Effector CD8-positive, alpha-beta T cell (primary cell): ENCODE measurements around the gene RHBDD2.
A peak's percentile ranks its signal among the peaks of the same experiment; 100 is the strongest.
"Not testable (repeated sequence)": the region's sequence is repeated elsewhere in the genome, so short reads cannot be mapped to it uniquely, and the experiment has no call there.

ENCODE experiments used
- DNase-seq: peaks from one replicate; lab custom pipeline; 2025; lab: John Stamatoyannopoulos, UW

RHBDD2 gene

DNA sequence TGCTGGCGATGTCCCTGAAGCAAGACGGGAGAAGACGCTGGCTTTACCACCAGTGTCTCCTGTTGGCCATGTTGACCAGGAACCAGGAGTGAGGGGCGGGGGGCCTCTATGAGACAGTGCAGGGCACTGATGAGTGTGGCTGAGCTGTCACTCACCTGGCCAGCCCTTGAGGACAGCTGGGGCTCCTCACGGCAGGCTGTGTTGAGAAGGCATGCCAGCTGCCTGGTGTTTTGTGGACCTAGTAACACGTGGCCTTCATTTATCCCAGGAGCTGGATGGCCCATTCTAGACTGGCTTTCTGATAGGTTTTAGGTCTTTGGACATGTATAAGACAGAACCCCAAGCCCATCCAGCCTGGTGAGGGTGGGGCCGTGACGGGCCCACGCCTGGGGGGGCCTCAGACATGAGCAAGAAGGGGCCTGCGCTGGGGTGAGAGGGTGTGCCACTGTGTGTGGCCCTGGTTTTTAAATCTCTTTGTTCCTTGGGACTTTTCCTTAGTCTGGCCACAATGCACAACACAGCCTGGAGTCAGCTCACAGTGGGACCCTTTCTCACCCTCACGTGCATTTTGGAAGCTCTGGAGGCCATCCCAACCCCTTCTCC lies 10.5 kb downstream of the RHBDD2 start:
- no peak for DNase-seq

DNA sequence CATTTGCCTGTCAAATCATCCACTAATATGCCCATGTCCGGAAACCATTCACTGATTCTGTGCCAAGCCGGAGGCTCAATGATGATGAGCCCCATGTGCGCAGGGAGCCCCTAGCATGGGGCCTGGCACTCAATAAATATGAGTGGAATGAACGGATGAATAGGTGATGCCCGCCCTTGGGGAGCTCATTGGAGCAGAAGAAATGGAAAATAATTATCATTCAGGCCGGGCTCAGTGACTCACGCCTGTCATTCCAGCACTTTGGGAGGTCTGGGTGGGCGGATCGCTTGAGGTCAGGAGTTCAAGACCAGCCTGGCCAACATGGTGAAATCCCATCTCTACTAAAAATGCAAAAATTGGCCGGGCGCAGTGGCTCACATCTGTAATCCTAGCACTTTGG lies 11.0 kb downstream of the RHBDD2 start:
- DNase-seq = no peak

DNA sequence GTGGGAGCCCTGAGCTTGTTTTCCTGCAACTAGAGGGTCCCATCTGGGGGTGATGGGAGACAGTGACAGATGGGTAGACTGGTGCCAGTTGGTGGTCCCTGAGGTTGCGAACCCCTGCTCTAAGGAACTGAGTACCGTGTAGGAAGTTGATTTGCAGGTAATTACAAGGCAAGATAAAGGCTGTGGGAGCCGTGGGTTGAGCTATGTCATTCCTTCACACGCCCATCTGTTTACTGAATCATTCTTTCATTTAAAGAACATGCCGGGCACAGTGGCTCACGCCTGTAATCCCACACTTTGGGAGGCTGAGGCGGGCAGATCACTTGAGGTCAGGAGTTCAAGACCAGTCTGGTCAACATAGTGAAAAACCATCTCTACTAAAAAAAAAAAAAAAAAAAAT lies 12.4 kb downstream of the RHBDD2 start:
- not testable (repeated sequence) for DNase-seq

DNA sequence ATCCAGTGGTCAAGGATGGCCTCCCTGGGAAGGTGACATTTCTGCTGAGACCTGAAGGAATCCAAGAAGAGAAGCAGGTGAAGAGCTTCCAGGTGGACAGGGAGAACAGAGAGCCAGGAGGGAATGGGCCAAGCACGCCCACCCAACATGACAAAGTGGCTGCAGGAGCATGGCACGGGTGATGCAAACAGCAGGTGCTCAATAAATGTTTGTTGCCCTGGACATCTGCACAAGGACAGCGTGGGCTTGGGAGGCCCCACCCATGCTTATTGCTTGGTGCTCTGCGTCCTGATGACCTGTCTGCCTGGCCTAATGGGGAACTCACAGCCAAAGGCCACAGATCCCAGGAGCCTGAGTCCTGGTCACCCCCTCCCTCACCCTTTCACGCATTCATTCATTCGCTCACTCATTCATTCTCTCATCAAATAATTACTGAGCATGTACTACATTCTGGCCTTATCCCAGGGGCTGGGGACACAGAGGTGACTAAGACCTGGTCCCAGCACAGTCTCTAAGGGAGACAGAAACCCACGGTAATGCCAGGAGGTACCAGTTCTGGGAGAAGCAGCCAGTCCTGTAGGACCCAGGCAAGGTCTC lies 13.1 kb downstream of the RHBDD2 start:
- DNase-seq = no peak

DNA sequence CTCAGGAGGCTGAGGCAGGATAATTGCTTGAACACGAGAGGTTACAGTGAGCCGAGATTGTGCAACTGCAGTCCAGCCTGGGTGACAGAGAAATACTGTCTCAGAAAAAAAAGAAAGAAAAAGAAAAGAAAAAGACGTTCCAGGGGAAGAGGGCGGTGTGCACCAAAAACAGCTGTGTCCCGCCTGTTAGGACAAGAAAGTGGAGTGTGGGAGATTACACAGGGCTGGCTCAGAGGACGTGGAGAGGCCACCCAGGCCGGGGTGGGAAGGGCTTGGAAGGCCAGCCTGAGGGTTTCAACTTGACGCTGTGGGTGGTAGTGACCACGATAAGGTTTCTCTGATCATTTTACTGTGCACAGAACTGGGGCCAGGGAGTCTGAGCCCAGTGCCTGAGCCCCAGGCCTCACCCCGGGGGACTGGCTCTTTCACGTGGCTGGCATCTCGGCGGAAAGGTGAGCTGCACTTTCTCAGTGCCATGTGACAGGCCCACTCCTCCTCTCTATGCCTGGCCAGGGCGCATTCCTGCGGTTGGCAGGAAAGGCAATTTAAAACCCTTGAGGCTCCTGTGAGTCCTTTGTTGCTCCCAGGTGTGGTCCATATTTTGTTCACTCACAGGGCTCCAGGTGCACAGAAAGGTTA lies 13.9 kb downstream of the RHBDD2 start:
- no peak for DNase-seq

DNA sequence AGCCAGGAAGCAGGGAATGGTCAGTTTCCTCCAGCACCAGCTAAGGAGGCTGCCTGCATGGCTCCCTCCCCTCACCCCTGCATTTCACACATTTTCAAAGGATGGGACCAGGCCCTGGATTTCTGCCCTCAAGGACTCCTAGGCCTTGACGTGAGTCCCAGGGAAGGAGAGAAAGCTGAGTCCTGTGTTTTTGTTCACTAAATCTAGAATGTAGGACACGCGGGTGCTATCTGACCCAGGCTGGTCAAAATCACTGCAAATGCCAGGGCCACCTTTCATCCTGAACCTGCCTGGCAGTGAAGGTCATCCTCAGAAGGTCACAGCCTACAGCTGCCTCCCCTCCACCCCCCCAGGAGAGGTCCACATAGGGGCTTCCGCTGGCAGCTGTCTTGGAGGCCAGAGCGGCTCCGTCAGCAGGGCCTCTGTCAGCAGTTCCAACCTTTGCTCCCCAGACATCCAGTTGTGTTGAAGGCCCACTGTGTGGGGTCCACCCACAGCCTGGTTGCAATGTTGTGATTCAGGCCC lies 18.0 kb downstream of the RHBDD2 start:
- DNase-seq = no peak

DNA sequence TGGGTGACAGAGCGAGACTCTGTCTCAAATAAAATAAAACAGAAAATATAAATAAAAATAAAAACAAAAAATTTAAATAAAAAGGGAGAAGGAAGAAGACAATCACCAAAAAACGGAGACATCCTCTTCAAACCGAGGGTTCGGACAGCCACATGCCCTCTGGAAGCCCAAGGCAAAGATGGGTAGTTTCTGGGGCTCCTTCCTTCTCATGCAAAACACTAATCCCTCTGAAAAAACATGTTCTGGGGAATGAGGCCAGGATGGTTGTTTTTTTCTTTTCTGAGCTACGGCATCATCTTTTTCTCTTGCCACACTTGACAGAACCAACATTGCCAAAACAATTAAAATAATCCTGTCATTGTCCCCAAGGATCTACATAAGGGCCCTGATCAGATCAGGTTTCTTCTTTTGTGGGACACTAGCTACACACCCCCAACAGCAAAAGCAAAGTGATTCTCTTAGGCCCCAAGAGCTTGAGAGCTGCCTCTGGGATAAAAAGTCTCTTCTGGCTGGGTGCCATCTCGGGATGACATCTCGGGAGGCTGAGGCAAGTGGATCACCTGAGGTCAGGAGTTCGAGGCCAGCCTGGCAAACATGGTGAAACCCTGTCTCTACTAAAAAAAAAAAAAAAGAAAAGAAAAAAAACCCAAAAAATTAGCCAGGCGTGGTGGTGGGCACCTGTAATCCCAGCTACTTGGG lies 21.9 kb downstream of the RHBDD2 start:
- no peak for DNase-seq

DNA sequence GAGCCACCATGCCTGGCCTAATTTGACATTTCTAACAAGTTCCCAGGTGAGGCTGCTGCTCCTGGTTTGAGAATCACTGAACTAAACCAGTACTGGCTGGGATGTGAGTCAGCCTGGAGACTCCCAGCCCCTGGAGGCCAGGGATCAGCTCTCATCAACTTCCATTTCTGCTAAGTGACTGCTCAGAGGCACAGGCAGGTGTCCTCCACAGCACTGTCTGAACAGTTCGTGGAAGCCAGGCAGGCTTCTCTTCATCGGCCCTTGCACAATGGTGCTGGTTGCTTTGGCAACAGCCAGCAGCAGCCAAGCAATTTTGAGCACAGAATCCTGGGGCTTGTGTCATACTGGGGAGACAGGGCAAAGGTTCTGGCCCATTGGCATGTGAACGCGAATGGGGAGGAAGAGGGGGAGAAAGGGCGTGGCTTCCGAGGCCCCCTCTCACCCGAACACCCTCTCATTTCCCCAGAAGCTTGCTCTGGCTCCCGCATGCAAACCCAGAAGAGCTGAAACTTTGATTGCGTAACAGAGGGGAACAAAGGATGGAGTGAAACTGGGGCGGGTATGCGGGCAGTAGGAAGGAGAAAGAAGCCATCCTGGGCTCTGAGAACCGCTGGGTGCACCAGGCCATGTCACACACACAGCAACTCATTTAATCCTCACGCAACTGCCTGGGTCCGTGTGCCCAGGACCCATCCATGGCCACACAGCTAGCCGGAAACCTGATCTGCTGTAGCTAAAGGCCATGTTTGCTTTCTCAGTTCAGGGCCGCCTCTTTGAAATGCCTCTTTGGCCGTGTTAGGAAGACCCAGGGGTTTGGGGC lies 27.2 kb downstream of the RHBDD2 start:
- no peak for DNase-seq

DNA sequence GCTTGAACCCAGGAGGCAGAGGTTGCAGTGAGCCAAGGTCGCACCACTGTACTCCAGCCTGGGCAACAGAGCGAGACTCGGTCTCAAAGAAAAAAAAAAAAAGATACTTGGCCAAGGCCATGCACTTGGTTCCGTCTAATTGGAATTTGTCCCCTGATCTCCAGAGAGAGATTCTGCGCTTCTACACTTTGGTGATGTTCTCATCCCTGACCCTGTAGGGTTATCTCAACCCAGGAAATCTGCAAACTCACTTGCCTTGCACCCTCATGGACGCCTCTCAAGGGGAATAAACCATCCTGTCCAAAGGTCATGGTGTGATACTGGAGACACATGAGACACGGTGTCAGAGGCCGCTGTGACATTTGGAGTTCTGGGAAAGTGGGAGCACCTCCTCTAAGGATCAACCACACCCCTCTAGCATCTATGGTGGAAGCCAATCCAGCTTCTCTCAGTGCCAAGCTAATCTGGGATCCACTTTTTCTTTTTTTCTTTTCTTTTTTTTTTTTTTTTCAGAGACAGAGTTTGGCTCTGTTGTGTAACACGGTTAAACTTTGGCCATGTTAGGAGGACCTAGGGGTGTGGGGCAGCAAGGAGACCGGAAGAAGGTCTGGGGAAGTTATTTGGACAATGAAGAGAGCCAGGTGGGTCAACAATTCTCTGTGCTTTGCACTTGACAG lies 28.3 kb downstream of the RHBDD2 start:
- DNase-seq = no peak

DNA sequence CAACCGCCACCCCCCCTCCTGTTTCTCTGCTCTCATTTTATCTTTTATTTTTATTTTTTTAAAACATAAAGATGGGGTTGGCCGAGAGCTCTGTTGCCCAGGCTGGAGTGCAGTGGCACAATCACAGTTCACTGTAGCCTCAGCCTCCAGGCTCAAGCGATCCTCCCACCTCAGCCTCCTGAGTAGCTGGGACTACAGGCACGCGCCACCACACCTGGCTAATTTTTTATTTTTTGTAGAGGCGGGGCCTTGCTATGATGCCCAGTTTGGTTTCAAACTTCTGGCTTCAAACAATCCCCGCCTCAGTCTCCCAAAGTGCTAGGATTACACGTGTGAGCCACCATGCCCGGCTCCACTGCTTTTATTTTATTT lies 28.8 kb downstream of the RHBDD2 start:
- not testable (repeated sequence) for DNase-seq

DNA sequence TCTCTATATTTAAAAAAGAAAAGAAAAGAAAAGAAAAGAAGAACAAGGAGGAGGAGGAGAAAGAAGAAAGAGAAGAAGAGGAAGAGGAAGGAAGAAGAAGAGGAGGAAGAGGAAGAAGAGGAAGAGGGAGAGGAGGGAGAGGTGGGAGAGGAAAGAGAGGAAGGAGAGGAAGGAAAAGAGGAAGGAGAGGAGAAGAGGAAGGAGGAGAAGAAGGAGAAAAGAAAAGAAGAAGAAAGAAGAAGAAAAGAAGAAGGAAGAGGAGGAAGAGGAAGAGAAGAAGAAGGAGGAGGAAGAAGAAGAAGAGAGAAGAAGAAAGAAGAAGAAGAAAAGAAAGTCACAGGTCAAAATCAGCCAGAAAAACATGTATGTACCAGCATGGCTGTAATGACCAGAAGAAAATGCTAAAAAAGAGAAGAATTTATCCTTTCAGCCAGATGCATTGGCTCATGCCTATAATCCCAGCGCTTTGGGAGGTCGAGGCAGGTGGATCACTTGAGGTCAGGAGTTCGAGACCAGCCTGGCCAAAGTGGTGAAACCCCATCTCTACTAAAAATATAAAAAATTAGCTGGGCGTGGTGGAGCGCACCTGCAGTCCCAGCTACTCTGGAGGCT lies 30.8 kb downstream of the RHBDD2 start:
- DNase-seq = no peak

DNA sequence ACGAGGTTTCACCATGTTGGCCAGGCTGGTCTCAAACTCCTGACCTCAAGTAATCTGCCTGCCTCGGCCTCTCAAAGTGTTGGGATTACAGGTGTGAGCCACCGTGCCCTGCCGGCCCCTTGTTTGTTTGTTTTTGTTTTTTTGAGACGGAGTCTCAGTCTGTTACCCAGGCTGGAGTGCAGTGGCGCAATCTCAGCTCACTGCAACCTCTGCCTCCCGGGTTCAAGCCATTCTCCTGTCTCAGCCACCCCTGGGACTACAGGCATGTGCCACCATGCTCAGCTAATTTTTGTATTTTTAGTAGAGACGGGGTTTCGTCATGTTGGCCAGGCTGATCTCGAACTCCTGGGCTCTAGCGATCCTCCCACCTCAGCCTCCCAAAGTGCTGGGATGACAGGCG lies 32.4 kb downstream of the RHBDD2 start:
- DNase-seq = not testable (repeated sequence)

DNA sequence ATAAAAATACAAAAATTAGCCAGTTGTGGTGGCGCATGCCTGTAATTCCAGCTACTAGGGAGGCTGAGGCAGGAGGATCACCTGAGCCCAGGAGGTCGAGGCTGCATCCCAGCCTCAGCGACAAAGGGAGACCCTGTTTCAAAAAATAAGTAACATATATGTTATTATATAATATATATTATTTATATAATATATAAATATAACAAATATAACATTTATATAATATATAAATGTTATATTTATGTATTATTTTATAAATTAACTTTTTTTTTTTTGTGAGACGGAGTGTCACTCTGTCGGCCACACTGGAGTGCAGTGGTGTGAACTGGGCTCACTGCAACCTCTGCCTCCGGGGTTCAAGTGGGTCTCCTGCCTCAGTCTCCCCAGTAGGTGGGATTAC lies 34.6 kb downstream of the RHBDD2 start:
- no peak for DNase-seq

DNA sequence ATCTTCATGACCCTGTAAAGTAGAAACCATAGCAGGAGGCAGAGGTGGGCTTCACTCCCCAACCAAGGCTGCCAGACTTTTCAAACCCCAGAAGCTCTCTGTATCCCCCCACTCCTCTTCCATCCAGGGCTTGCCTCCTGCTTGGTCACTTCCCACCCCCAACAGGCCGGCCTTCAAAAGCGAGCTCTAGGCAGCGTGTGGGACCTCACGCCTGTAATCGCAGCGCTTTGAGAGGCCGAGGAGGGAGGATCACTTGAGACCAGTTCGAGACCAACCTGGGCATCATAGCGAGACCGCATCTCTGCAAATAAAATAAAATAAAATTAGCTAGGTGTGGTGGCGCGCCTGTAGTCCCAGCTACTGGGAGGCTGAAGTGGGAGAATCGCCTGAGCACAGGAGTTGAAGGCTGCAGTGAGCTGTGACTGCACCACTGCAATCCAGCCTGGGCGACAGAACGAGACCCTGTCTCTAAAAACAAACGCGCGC lies 35.4 kb downstream of the RHBDD2 start:
- no peak for DNase-seq

DNA sequence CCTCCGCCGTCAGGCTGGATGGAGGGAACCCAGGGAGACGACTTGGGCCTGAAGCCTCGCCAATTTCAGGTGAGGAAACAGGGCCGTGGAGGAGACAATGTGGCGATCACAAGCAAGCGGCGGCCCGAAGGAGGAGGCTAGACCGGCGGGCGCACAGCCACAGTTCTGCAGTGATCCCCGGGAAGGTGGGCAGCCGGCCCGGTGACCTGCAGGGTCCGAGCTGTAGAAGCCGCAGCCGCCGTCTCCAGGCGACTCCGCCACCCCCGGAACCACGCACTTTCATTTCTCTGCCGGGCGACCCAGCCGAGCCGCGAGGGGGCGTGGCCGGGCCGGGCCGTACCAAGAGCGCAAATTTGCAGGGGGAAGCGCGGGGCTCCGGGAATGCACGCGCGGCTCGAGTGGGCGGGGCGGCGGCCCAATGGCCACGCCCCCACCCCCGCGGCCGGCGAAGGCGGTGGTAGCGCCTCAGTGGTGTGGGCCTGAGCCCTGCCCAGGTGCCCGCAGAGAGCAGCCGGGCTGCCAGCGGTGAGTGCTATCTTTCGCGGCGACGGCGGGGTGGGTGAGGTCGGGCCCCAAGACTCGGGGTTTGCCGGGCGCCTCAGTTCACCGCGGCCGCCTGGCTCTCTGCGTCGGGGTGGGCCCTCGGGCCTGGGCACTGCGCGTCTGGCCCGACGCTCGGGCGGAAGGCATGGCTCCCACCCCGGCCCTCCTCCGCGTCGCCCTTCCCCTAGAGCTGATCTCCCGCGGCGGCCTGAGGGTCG lies 36.0 kb downstream of the RHBDD2 start, which contains the start of gene POR:
TSS of gene POR (plus strand) at position 501 of the 761 bp plus-strand sequence. CDS start 38,847 bp downstream, outside the sequence.
- peak; percentile 95 for DNase-seq

DNA sequence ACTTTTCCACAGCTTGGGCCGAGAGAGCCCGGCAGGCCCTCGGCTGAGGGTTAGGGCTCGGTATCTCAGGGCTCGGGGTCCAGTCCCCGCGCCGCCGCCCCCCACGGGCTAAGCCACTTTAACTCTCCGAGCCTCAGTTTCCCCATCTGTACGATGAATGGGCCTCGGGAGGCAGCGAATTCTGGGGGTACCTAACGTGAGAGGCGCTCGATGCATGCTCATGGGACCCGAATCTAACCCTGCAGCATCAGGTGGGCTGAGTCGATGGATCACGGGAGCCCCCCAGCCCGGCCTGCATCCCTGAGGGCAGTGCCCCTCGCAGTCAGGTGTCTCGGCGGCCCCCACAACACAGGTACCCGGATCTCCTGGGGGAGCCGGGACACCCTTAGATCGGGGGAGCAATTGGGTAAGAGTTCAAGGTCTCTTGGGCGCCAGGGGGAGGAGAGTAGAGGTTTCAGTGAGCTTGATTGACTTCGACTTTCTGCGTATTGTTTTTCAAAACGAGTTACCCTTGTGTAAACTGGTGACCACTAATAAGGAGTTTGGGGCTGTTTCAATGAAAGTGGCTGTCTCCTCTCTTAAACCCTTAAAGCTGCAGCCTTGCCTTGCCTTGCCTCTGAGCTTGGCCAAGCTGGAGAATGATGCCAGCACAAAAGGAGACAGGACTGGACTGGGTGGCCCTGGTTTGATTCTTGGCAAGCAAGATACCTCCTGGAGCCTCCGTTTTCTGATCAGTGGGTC lies 36.8 kb downstream of the RHBDD2 start:
- peak; percentile 20 for DNase-seq

DNA sequence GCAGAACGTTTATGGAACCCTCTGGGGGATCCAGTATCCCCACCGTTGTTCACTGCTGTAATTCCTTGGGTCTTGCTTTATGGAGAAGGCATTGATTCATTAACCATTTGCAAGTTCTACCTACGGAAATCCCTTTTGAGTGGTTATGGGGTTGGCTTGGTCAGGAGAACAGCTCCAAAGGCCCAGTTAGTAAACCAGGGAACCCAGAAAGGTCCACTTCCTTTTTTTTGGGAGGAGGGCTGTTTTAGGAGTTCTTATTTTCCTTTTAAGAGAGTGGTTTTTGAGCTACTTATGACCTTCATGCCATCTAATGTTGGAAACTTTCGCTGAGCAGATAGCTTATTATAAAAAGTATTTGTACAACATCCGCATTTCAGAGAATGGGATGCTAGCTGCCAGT lies 37.4 kb downstream of the RHBDD2 start:
- no peak for DNase-seq

DNA sequence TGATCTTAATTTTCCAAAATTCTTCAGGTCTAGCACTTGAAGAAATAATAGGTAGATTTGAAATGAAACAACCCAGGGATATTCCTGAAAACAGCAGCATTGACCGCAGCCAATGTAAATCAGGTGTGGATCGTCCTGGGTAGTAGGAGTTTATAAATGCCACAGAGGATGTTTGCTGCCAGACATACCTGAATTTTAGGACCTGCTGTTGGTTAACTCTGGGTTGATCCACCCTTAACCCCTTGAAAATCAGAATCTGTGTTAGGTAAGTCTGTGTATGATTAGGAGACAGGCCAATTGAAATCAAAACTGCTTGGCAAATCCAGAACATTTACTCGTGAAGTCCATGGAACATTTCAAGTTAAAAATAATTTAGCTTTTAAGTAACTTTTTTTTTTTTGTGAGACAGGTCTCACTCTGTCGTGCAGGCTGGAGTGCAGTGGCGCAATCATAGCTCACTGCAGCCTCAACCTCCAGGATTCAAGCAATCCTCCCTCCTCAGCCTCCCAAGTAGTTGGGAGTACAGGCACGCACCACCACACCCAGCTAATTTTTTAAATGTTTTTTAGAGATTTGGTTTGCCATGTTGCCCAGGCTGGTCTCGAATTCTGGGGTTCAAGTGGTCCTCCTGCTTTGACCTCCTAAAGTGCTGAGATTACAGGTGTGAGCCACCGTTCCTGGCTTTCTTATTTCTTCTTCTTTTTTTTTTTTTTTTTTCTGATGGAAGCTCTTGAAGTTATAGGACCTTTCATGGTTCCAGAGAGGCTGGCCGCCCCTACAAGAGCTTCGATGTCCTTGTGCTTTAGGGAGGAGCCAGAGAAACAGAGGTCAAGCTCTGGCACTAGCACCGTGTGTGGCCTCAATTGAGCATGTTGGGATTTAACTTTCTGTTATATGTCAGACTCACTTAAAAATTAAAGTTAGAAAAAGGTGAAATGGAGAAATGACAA lies 38.1 kb downstream of the RHBDD2 start:
- no peak for DNase-seq
